ENCODE measurements around the gene MYMX.

- no peak for TF ChIP-seq REST (IDR thresholded peaks at IDR 0.05)
- TF ChIP-seq CTCF (IDR thresholded peaks at IDR 0.05; ENCODE audit: low read depth, low read length, missing input control) = no peak
- no peak for TF ChIP-seq YY1 (IDR thresholded peaks at IDR 0.05)
- no peak for TF ChIP-seq RXRA (IDR thresholded peaks at IDR 0.05)
Measured at GRCh38 chr6:44267252-44267651, 50.5 kb downstream of the MYMX start.

All from liver (tissue), 3 donors.